ENCODE results near the gene RNF212.

RNF212 gene

GRCh38 chr4:1109333-1109732 lies 4.0 kb downstream of the RNF212 start:
- no peak for DNase-seq (ENCODE audit: low read depth)
- no peak overlapping the region for H3K4me3 ChIP-seq (ENCODE audit: low read length)
- TF ChIP-seq, protein P1, sequence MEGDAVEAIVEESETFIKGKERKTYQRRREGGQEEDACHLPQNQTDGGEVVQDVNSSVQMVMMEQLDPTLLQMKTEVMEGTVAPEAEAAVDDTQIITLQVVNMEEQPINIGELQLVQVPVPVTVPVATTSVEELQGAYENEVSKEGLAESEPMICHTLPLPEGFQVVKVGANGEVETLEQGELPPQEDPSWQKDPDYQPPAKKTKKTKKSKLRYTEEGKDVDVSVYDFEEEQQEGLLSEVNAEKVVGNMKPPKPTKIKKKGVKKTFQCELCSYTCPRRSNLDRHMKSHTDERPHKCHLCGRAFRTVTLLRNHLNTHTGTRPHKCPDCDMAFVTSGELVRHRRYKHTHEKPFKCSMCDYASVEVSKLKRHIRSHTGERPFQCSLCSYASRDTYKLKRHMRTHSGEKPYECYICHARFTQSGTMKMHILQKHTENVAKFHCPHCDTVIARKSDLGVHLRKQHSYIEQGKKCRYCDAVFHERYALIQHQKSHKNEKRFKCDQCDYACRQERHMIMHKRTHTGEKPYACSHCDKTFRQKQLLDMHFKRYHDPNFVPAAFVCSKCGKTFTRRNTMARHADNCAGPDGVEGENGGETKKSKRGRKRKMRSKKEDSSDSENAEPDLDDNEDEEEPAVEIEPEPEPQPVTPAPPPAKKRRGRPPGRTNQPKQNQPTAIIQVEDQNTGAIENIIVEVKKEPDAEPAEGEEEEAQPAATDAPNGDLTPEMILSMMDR (IDR thresholded peaks at IDR 0.05; ENCODE audit: insufficient read depth, low read depth, low read length, missing control alignments), result no peak

- no peak for DNase-seq (ENCODE audit: low read depth)
- H3K4me3 ChIP-seq (ENCODE audit: low read length), result no peak overlapping the region
- TF ChIP-seq, protein P1 (IDR thresholded peaks at IDR 0.05; ENCODE audit: insufficient read depth, low read depth, low read length, missing control alignments), result no peak
Observed at GRCh38 chr4:1105662-1106061, 7.7 kb downstream of the RNF212 start.

DNA sequence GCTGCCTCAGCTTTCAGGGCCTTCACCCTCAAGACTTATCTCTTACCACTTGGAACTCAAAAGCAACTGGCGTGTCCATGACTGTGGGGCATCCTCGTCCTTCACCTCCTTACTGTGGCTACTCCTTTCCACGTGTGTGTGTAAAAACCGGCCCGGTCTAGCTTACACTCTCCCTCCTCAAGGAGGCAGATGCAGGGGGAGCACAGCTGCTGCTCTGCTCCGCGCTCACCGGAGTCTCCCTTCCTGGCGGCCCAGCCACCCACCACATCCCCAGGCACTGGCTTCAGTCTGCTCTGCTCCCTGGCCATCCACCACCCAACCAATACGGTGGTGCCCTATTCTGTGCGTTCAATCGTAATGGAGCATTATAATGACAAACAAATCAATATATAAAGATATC lies 8.3 kb downstream of the RNF212 start:
- no peak for DNase-seq (ENCODE audit: low read depth)
- TF ChIP-seq, protein P1 (IDR thresholded peaks at IDR 0.05; ENCODE audit: insufficient read depth, low read depth, low read length, missing control alignments), result no peak
- H3K4me3 ChIP-seq (ENCODE audit: low read length), result no peak overlapping the region

DNA sequence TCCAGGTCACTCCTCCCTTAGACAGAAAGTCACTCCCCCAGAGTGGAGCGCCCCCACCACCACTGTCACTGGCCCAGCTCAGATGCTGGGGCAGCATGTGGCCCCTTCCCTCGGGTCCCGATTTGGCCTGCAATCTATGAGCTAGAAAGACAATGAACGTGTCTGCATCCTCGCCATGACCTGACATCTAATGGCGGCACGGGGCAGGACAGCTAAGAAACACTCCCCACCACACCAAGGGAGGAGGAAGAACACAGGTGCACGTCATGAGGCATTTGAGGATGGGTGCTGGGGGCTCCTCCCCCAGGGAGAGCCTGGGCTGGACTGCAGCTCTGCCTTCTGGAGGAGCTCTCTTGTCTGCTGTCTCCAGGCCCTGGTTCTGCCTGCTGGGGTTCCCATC lies 8.7 kb downstream of the RNF212 start:
- no peak for DNase-seq (ENCODE audit: low read depth)
- TF ChIP-seq, protein P1 (IDR thresholded peaks at IDR 0.05; ENCODE audit: insufficient read depth, low read depth, low read length, missing control alignments), result no peak
- H3K4me3 ChIP-seq (ENCODE audit: low read length), result no peak overlapping the region

DNA sequence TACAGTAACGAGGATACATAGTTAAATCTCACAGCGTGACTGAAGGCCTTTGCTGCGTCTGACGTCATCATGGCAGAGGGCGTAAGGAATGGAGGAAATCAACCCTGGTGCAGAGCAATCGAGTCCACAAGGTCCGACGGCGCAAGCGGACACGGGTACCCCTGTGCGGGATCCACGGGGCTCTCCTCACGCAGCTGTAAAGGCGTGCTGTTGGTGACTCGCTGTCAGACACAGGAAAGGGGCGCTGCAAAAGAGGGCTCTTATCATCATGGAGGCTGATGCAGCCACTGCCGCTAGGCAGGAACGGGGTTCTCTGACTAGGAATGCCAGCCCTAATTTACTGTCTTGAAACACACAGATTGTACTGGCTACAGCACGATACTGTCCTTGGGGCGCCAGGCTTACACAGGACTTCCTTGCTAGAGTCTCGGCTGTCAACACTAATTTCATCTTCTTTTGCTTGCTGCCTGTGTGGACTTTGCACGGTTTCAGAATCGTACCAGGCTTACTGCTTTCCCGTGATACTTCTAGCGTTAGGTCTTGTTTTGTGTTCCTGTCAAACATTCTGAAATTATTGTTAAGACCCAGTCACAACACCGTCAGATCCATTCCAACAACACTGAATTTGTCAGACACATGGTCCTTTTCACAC lies 13.6 kb downstream of the RNF212 start:
- DNase-seq (ENCODE audit: low read depth), result no peak
- no peak overlapping the region for H3K4me3 ChIP-seq (ENCODE audit: low read length)
- TF ChIP-seq, protein P1 (IDR thresholded peaks at IDR 0.05; ENCODE audit: insufficient read depth, low read depth, low read length, missing control alignments), result no peak

DNA sequence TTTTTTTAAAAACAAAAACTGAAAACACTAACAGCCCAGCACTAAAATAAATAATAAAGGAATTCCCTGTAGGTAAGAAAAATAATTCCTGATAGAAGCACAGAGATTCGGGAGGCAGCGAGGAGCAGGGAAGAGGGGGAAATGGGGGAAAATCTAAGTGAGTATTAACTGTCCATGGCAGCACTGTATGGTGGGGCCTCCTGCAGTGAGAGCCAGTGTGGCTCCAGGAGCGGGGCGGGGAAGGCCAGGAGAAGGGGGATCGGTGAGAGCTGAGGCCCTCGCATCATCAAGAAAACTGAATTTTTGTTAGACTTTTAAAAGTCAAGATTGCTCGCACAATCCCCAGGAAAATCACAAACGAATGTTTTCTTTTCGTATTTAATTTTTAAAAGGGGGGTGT lies 14.1 kb downstream of the RNF212 start:
- H3K4me3 ChIP-seq (ENCODE audit: low read length), result no peak overlapping the region
- TF ChIP-seq, protein P1 (IDR thresholded peaks at IDR 0.05; ENCODE audit: insufficient read depth, low read depth, low read length, missing control alignments), result no peak
- no peak for DNase-seq (ENCODE audit: low read depth)

- DNase-seq (ENCODE audit: low read depth), result no peak
- H3K4me3 ChIP-seq (ENCODE audit: low read length), result no peak overlapping the region
- TF ChIP-seq, protein P1 (IDR thresholded peaks at IDR 0.05; ENCODE audit: insufficient read depth, low read depth, low read length, missing control alignments), result no peak
Observed at GRCh38 chr4:1098311-1098925, 14.9 kb downstream of the RNF212 start.
